Pulmonary artery endothelial cell (primary cell): ENCODE data around the gene ABTB2. TPM values are rescaled to one million over a fixed set of nuclear protein-coding genes. Genes with fewer than 3 reads are reported as not detected.
"Not testable (repeated sequence)": the region's sequence is repeated elsewhere in the genome, so short reads cannot be mapped to it uniquely, and the experiment has no call there.

Experiments
- DNase-seq: peaks from one replicate; pipeline ENCODE4 v3.0.0-alpha.2; 2011; ENCODE audit warnings: low read depth, low spot score
- total RNA-seq: library from RNA; depleted of rRNA; stranded (reverse); fragments of >200 nt; gene quantifications from 2 replicates; pipeline ENCODE4 v1.2.3, GENCODE V29; 2014

Gene ABTB2
- total RNA-seq, 1 donor from 2014 or later, result 0.07 TPM

- no peak for DNase-seq
These were observed 94.2 kb downstream of the ABTB2 start for GRCh38 chr11:34263441-34264091.

- no peak for DNase-seq
These were observed 95.2 kb downstream of the ABTB2 start for GRCh38 chr11:34262531-34263081.

GRCh38 chr11:34261820-34262219 lies 96.0 kb downstream of the ABTB2 start:
- no peak for DNase-seq

- DNase-seq, result no peak
These were observed 96.7 kb downstream of the ABTB2 start for GRCh38 chr11:34261095-34261494.

GRCh38 chr11:34260072-34260575 lies 97.7 kb downstream of the ABTB2 start:
- DNase-seq, result no peak

GRCh38 chr11:34259087-34259486 lies 98.7 kb downstream of the ABTB2 start:
- DNase-seq, result no peak

GRCh38 chr11:34256626-34257025 lies 101.2 kb downstream of the ABTB2 start:
- DNase-seq, result no peak

- DNase-seq, result no peak
These were observed 101.7 kb downstream of the ABTB2 start for GRCh38 chr11:34256150-34256549.

- no peak for DNase-seq
These were observed 102.7 kb downstream of the ABTB2 start for GRCh38 chr11:34255101-34255500.

- no peak for DNase-seq
These were observed 103.8 kb downstream of the ABTB2 start for GRCh38 chr11:34254011-34254410.

GRCh38 chr11:34252651-34253050 lies 105.2 kb downstream of the ABTB2 start:
- no peak for DNase-seq

- no peak for DNase-seq
These were observed 105.8 kb downstream of the ABTB2 start for GRCh38 chr11:34252015-34252414.

- DNase-seq, result no peak
These were observed 106.2 kb downstream of the ABTB2 start for GRCh38 chr11:34251589-34251980.

GRCh38 chr11:34250732-34251588 lies 106.8 kb downstream of the ABTB2 start:
- DNase-seq, result no peak

GRCh38 chr11:34250211-34250610 lies 107.6 kb downstream of the ABTB2 start:
- DNase-seq, result no peak

GRCh38 chr11:34249439-34249838 lies 108.4 kb downstream of the ABTB2 start:
- no peak for DNase-seq

GRCh38 chr11:34246511-34246910 lies 111.3 kb downstream of the ABTB2 start:
- not testable (repeated sequence) for DNase-seq

GRCh38 chr11:34245041-34245440 lies 112.8 kb downstream of the ABTB2 start:
- DNase-seq, result no peak

GRCh38 chr11:34243600-34244464 lies 114.0 kb downstream of the ABTB2 start:
- no peak for DNase-seq

GRCh38 chr11:34242037-34242625 lies 115.7 kb downstream of the ABTB2 start:
- DNase-seq, result no peak

GRCh38 chr11:34240150-34240494 lies 117.7 kb downstream of the ABTB2 start:
- no peak for DNase-seq
